ENCODE results near the gene MRPS6. TPM values are rescaled to one million over a fixed set of nuclear protein-coding genes. Genes with fewer than 3 reads are reported as not detected.

Gene MRPS6
- total RNA-seq, 4 donors from 2014 or later, result 33.1 to 63.7 (median 39.3) TPM

DNA sequence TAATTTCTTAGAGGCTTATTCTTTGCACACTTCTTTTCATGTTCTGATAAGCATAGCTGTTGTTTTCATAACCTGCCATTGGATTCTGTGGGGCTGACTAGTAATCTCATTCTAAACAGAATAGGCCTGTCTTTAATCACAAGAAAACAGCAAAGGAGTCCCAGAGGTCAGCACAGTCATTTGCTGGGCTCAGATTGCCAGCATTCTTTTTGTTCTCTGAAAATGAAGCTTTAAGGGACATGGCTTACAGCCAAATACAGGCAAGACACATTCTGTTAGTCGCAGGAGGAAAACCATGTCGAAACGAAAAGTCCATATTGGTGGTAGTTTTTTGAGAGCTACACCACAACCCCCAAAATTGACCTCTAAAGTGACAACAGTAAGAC is 75.0 kb downstream of the MRPS6 start:
- no peaks in the 10 kb centered on the region for H3K9me3 ChIP-seq
- H3K4me3 ChIP-seq, result no peak overlapping the region
- H3K36me3 ChIP-seq, result peaks cover 0 to 15% of the 10 kb centered on the region in 2 donors
- TF ChIP-seq, protein P1, sequence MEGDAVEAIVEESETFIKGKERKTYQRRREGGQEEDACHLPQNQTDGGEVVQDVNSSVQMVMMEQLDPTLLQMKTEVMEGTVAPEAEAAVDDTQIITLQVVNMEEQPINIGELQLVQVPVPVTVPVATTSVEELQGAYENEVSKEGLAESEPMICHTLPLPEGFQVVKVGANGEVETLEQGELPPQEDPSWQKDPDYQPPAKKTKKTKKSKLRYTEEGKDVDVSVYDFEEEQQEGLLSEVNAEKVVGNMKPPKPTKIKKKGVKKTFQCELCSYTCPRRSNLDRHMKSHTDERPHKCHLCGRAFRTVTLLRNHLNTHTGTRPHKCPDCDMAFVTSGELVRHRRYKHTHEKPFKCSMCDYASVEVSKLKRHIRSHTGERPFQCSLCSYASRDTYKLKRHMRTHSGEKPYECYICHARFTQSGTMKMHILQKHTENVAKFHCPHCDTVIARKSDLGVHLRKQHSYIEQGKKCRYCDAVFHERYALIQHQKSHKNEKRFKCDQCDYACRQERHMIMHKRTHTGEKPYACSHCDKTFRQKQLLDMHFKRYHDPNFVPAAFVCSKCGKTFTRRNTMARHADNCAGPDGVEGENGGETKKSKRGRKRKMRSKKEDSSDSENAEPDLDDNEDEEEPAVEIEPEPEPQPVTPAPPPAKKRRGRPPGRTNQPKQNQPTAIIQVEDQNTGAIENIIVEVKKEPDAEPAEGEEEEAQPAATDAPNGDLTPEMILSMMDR (IDR thresholded peaks at IDR 0.05), result no peak
- TF ChIP-seq EP300 (IDR thresholded peaks at IDR 0.05) (no peak), POLR2AphosphoS5 (IDR thresholded peaks at IDR 0.05) (no peak)
- H3K27ac ChIP-seq, result no peak overlapping the region
- 63 to 71% methylated on average over 2 to 3 of the region's 3 CpGs for WGBS, 2 donors (ENCODE audit: low coverage in 1 of 2)
- ATAC-seq, result no peak
- H3K27me3 ChIP-seq, result no peaks in the 10 kb centered on the region
- H3K4me1 ChIP-seq, result peaks cover 0 to 53% (median 0%) of the 10 kb centered on the region in 3 donors

DNA sequence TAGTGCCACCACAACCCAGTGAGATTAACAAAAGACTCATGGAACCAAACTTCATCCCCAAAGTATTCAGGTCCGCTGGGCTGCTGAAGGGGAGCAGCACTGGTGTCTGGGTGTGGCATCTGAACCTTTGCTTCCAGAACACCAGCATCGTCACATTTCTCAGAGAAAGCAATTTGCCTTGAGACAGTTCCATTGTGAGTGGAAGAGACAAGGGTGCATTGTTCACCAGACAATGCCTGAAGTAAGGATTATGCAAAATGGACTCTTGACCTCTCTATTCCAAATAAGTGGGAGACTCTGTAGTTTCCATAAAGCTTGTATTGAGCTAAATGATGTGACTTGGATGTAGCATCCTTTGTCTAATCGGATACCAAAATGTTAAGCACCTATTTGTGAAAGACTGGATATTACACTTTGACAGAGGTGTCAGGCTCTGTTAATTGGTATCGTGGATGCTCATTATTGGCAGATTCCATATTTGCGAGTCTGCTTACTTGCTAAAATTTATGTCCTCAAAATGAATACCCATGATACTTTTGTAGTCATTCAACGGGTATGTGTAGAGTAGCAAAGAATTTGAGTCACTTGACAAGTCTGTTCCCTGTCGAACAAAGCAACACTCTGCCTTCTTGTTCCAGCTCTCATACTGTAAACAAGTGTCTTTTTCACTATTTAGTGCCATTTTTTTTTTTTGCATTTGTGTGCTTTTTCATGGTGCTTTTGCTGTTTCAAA is 75.6 kb downstream of the MRPS6 start:
- no peaks in the 10 kb centered on the region for H3K27me3 ChIP-seq
- no peak for ATAC-seq
- peaks cover 0 to 47% (median 0%) of the 10 kb centered on the region in 3 donors for H3K4me1 ChIP-seq
- TF ChIP-seq, protein P1 (IDR thresholded peaks at IDR 0.05), result no peak
- TF ChIP-seq EP300 (IDR thresholded peaks at IDR 0.05) (no peak), POLR2AphosphoS5 (IDR thresholded peaks at IDR 0.05) (no peak), POLR2A (IDR thresholded peaks at IDR 0.05) (no peak)
- WGBS, 2 donors (ENCODE audit: low coverage in 1 of 2), result 85 to 89% methylated on average over 6 to 7 of the region's 7 CpGs
- no peak overlapping the region for H3K27ac ChIP-seq
- no peaks in the 10 kb centered on the region for H3K9me3 ChIP-seq
- peaks cover 0 to 9% of the 10 kb centered on the region in 2 donors for H3K36me3 ChIP-seq
- H3K4me3 ChIP-seq, result no peak overlapping the region

DNA sequence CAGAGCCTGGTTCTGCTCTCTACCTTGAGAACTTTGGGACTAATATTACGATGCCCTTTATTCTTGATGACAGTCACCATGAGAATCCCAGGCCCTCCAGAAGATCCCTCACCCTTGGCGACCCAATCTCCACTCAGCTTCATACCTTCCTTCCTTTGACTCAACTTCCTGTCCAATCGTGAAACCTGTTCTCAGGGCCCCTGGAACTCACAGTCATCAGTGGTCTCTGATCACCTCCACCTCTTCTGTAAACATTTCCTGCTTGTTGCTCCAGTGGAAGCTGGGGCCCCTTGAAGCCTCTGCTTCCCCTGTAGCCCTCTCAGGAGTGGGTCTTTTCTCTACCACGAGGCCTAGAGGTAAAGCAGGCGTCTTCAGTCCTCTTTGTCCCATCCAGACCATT is 79.1 kb downstream of the MRPS6 start:
- TF ChIP-seq EP300 (IDR thresholded peaks at IDR 0.05) (no peak), POLR2A (IDR thresholded peaks at IDR 0.05) (no peak), POLR2AphosphoS5 (IDR thresholded peaks at IDR 0.05) (no peak)
- TF ChIP-seq, protein P1 (IDR thresholded peaks at IDR 0.05), result no peak
- Histone ChIP-seq H3K4me1 (peaks cover 0 to 30% (median 0%) of the 10 kb centered on the region in 3 donors), H3K27ac (no peak overlapping the region), H3K9me3 (no peaks in the 10 kb centered on the region), H3K4me3 (no peak overlapping the region), H3K36me3 (no peaks in the 10 kb centered on the region), H3K27me3 (no peaks in the 10 kb centered on the region)
- WGBS, 2 donors (ENCODE audit: low coverage in 1 of 2), result 90 to 92% methylated on average over 3 to 5 of the region's 5 CpGs
- no peak for ATAC-seq

DNA sequence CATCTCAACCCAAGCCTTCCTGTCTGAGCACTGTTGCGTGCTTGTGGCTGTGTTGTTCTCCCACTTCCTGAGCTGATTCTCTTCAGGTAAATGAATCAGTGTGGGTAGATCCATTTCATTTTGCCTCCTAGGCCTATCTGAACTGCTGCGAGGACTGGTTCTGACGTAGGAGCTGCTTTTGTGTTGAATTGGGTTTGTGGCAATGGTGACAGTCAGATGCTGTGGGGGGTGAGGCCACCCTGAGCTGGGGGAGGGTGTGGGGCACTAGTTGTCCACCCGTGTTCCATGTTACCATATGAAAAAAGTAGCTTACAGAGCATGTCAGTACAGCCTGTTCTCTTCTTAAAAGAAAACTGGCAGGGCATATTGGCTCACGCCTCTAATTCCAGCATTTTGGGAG is 81.5 kb downstream of the MRPS6 start:
- 94% methylated on average over 2 to 3 of the region's 5 CpGs for WGBS, 2 donors (ENCODE audit: low coverage in 1 of 2)
- no peak for ATAC-seq
- Histone ChIP-seq H3K4me3 (no peak overlapping the region), H3K27ac (no peak overlapping the region), H3K9me3 (no peaks in the 10 kb centered on the region), H3K4me1 (peaks cover 0 to 11% (median 0%) of the 10 kb centered on the region in 3 donors), H3K36me3 (no peaks in the 10 kb centered on the region), H3K27me3 (no peaks in the 10 kb centered on the region)
- TF ChIP-seq POLR2A (IDR thresholded peaks at IDR 0.05), result no peak
- no peak for TF ChIP-seq EP300 (IDR thresholded peaks at IDR 0.05)
- TF ChIP-seq, protein P1 (IDR thresholded peaks at IDR 0.05), result no peak
- TF ChIP-seq POLR2AphosphoS5 (IDR thresholded peaks at IDR 0.05), result no peak

DNA sequence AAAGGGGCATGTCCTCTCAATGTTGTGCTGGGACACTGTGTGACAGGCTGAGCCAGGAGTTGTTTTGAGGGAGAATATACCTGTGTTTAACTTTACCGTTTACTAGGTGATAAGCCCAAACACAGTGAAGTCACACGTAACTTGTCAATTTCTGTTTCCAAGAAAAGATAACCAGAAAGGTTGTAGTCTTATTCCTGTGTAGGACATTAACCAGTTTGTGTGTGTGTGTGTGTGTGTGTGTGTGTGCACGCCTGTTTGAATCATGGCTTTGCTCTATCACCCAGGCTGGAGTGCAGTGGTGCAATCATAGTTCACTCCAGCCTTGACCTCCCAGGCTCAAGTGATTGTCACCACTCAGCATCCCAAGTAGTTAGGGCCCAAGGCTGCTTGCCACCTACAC is 83.6 kb downstream of the MRPS6 start:
- no peak for ATAC-seq
- WGBS, 2 donors (ENCODE audit: low coverage in 1 of 2), result 76 to 94% methylated on average over 2 to 3 of the region's 3 CpGs
- H3K36me3 ChIP-seq, result no peaks in the 10 kb centered on the region
- H3K27me3 ChIP-seq, result no peaks in the 10 kb centered on the region
- TF ChIP-seq, protein P1 (IDR thresholded peaks at IDR 0.05), result no peak
- TF ChIP-seq EP300 (IDR thresholded peaks at IDR 0.05) (no peak), POLR2AphosphoS5 (IDR thresholded peaks at IDR 0.05) (no peak), POLR2A (IDR thresholded peaks at IDR 0.05) (no peak)
- H3K9me3 ChIP-seq, result peaks cover 0 to under 1% (median 0%) of the 10 kb centered on the region in 3 donors
- no peak overlapping the region for H3K4me3 ChIP-seq
- H3K27ac ChIP-seq, result no peak overlapping the region
- H3K4me1 ChIP-seq, result no peaks in the 10 kb centered on the region
